ENCODE data around the gene CDH2.

- TF ChIP-seq, protein P1, sequence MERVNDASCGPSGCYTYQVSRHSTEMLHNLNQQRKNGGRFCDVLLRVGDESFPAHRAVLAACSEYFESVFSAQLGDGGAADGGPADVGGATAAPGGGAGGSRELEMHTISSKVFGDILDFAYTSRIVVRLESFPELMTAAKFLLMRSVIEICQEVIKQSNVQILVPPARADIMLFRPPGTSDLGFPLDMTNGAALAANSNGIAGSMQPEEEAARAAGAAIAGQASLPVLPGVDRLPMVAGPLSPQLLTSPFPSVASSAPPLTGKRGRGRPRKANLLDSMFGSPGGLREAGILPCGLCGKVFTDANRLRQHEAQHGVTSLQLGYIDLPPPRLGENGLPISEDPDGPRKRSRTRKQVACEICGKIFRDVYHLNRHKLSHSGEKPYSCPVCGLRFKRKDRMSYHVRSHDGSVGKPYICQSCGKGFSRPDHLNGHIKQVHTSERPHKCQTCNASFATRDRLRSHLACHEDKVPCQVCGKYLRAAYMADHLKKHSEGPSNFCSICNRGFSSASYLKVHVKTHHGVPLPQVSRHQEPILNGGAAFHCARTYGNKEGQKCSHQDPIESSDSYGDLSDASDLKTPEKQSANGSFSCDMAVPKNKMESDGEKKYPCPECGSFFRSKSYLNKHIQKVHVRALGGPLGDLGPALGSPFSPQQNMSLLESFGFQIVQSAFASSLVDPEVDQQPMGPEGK (CRISPR knock-in tag; IDR thresholded peaks at IDR 0.05; ENCODE audit: borderline replicate concordance), result no peak
- TF ChIP-seq RARB (CRISPR knock-in tag; IDR thresholded peaks at IDR 0.05) (no peak), GLIS3 (CRISPR knock-in tag; IDR thresholded peaks at IDR 0.05) (no peak), ZFP3 (CRISPR knock-in tag; IDR thresholded peaks at IDR 0.05) (no peak), ZFP30 (CRISPR knock-in tag; IDR thresholded peaks at IDR 0.05) (no peak), CSDC2 (CRISPR knock-in tag; IDR thresholded peaks at IDR 0.05) (no peak), ZNF565 (CRISPR knock-in tag; conservative IDR thresholded peaks at IDR 0.05; ENCODE audit: low read depth) (no peak), BACH2 (CRISPR knock-in tag; IDR thresholded peaks at IDR 0.05; ENCODE audit: borderline replicate concordance) (no peak), OSR1 (CRISPR knock-in tag; IDR thresholded peaks at IDR 0.05) (no peak), PPARA (CRISPR knock-in tag; IDR thresholded peaks at IDR 0.05; ENCODE audit: borderline replicate concordance) (no peak)
Observed at GRCh38 chr18:27952741-27953140, 224.2 kb downstream of the CDH2 start.
